ENCODE data around the gene RAPGEF5.

The RAPGEF5 gene

GRCh38 chr7:22375359-22376048 is 18.6 kb upstream of the RAPGEF5 start:
- DNase-seq, result no peak

GRCh38 chr7:22373911-22374310 is 17.0 kb upstream of the RAPGEF5 start:
- DNase-seq, result no peak

GRCh38 chr7:22373388-22373787 is 16.4 kb upstream of the RAPGEF5 start:
- DNase-seq, result no peak

- no peak for DNase-seq
Measured at GRCh38 chr7:22372863-22373262, 15.9 kb upstream of the RAPGEF5 start.

GRCh38 chr7:22371878-22372277 is 14.9 kb upstream of the RAPGEF5 start:
- DNase-seq, result no peak

- DNase-seq, result no peak
Measured at GRCh38 chr7:22364900-22365299, 7.9 kb upstream of the RAPGEF5 start.

GRCh38 chr7:22363756-22364422 is 6.9 kb upstream of the RAPGEF5 start:
- no peak for DNase-seq

GRCh38 chr7:22361795-22362194 is 4.8 kb upstream of the RAPGEF5 start:
- no peak for DNase-seq

GRCh38 chr7:22361320-22361719 is 4.4 kb upstream of the RAPGEF5 start:
- DNase-seq, result no peak

- DNase-seq, result no peak
Measured at GRCh38 chr7:22358820-22359697, 2.1 kb upstream of the RAPGEF5 start.

- DNase-seq, result no peak
Measured at GRCh38 chr7:22357311-22358175, 589 bp upstream of the RAPGEF5 start.

GRCh38 chr7:22356010-22356691 is 803 bp downstream of the RAPGEF5 start:
- no peak for DNase-seq

GRCh38 chr7:22355620-22356009 is 1.3 kb downstream of the RAPGEF5 start:
- no peak for DNase-seq

GRCh38 chr7:22354462-22354861 is 2.5 kb downstream of the RAPGEF5 start:
- no peak for DNase-seq

GRCh38 chr7:22352887-22353286 is 4.1 kb downstream of the RAPGEF5 start:
- DNase-seq, result no peak

GRCh38 chr7:22351878-22352277 is 5.1 kb downstream of the RAPGEF5 start:
- no peak for DNase-seq

- DNase-seq, result no peak
Measured at GRCh38 chr7:22351329-22351692, 5.6 kb downstream of the RAPGEF5 start.

- no peak for DNase-seq
Measured at GRCh38 chr7:22350466-22351328, 6.3 kb downstream of the RAPGEF5 start.

- DNase-seq, result no peak
Measured at GRCh38 chr7:22348379-22348778, 8.6 kb downstream of the RAPGEF5 start.

GRCh38 chr7:22346383-22347107 is 10.4 kb downstream of the RAPGEF5 start:
- no peak for DNase-seq
